SK-N-SH (cell line): Measurements from ENCODE around the gene RETREG2.

Experiments
- CHD2 ChIP-seq: fragments of 150-350 bp; IDR thresholded peaks from 2 replicates; pipeline ENCODE4 v1.6.1; 2018; ENCODE audit warnings: low read length; ENCODE audit not compliant: partially characterized antibody
- EP300 ChIP-seq, 2 experiments: IDR thresholded peaks; 2 replicates each; pipeline versions ENCODE4 v1.4.0 to v1.6.1; 2012; ENCODE audit warnings: borderline replicate concordance in 1 of 2, low read depth in 1 of 2, low read length in 1 of 2
- FOXM1 ChIP-seq: IDR thresholded peaks from 2 replicates; pipeline ENCODE4 v1.4.0; 2012; ENCODE audit warnings: low read depth, mild to moderate bottlenecking
- IRF3 ChIP-seq: fragments of 150-350 bp; IDR thresholded peaks from 2 replicates; pipeline ENCODE4 v1.6.1; 2016; ENCODE audit warnings: mild to moderate bottlenecking, low read depth, low read length
- MAX ChIP-seq: IDR thresholded peaks from 2 replicates; pipeline ENCODE4 v1.4.0; 2012; ENCODE audit warnings: low read depth
- MEF2A ChIP-seq: IDR thresholded peaks from 2 replicates; pipeline ENCODE4 v1.4.0; 2012; ENCODE audit warnings: low read depth, borderline replicate concordance
- RAD21 ChIP-seq: IDR thresholded peaks from 2 replicates; pipeline ENCODE4 v1.6.1; 2012; ENCODE audit warnings: mild to moderate bottlenecking, low read length
- RCOR1 ChIP-seq: fragments of 150-350 bp; IDR thresholded peaks from 2 replicates; pipeline ENCODE4 v1.6.1; 2017; ENCODE audit warnings: antibody characterized with exemption, low read length
- RFX5 ChIP-seq: IDR thresholded peaks from 2 replicates; pipeline ENCODE4 v1.6.1; 2012; ENCODE audit warnings: mild to moderate bottlenecking, improper control_type of control experiment, low read length
- SMC3 ChIP-seq: IDR thresholded peaks from 2 replicates; pipeline ENCODE4 v1.6.1; 2012; ENCODE audit warnings: low read depth, low read length, improper control_type of control experiment
- TEAD4 ChIP-seq: IDR thresholded peaks from 2 replicates; pipeline ENCODE4 v1.4.0; 2012; ENCODE audit warnings: mild to moderate bottlenecking, borderline replicate concordance; ENCODE audit not compliant: insufficient read depth
- USF1 ChIP-seq: IDR thresholded peaks from 2 replicates; pipeline ENCODE4 v1.4.0; 2012; ENCODE audit warnings: low read depth, borderline replicate concordance
- YY1 ChIP-seq: IDR thresholded peaks from 2 replicates; pipeline ENCODE4 v1.4.0; 2012; ENCODE audit warnings: low read depth, mild to moderate bottlenecking
- TF ChIP-seq, protein P1 (sequence below): fragments of 200-600 bp; sonication (generic); IDR thresholded peaks from 2 replicates; pipeline ENCODE4 v1.6.1; 2017; ENCODE audit warnings: antibody characterized with exemption, mild to moderate bottlenecking, moderate library complexity

- TF ChIP-seq, protein P1, sequence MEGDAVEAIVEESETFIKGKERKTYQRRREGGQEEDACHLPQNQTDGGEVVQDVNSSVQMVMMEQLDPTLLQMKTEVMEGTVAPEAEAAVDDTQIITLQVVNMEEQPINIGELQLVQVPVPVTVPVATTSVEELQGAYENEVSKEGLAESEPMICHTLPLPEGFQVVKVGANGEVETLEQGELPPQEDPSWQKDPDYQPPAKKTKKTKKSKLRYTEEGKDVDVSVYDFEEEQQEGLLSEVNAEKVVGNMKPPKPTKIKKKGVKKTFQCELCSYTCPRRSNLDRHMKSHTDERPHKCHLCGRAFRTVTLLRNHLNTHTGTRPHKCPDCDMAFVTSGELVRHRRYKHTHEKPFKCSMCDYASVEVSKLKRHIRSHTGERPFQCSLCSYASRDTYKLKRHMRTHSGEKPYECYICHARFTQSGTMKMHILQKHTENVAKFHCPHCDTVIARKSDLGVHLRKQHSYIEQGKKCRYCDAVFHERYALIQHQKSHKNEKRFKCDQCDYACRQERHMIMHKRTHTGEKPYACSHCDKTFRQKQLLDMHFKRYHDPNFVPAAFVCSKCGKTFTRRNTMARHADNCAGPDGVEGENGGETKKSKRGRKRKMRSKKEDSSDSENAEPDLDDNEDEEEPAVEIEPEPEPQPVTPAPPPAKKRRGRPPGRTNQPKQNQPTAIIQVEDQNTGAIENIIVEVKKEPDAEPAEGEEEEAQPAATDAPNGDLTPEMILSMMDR, result no peak
- TF ChIP-seq FOXM1, result no peak
- TF ChIP-seq USF1, result no peak
- no peak for TF ChIP-seq MAX
- no peak for TF ChIP-seq YY1
- TF ChIP-seq RFX5, result no peak
- TF ChIP-seq IRF3, result no peak
- TF ChIP-seq RAD21, result no peak
- TF ChIP-seq TEAD4, result no peak
- TF ChIP-seq EP300 (IDR thresholded peaks at IDR 0.05; ENCODE audit: borderline replicate concordance in 1 of 2, low read depth in 1 of 2, low read length in 1 of 2), result no peak
- TF ChIP-seq SMC3, result no peak
- TF ChIP-seq MEF2A, result no peak
- no peak for TF ChIP-seq CHD2
- no peak for TF ChIP-seq RCOR1
These were observed 1.8 kb downstream of the RETREG2 start for GRCh38 chr2:219179601-219180465.
